Left lung (tissue), 10 donors: ENCODE data around the gene DACT2. TPM values are rescaled to one million over a fixed set of nuclear protein-coding genes. Genes with fewer than 3 reads are reported as not detected.
"Not testable (repeated sequence)": the region's sequence is repeated elsewhere in the genome, so short reads cannot be mapped to it uniquely, and the experiment has no call there.

Experiments
- ATAC-seq: fragments of 200-7000 bp; cut with Tn5 transposase; one replicate; pipeline ENCODE4 v1.9.1; 2020; ENCODE audit warnings: moderate library complexity
- DNase-seq, 4 donors: peaks; one replicate each; pipeline ENCODE4 v3.0.0-alpha.2; 2013 to 2020
- H3K27ac ChIP-seq, 2 donors: fragments of 200-600 bp; sonication (generic) in 1 of 2; one replicate each; pipeline versions ENCODE4 v1.5.0 to v1.8.0; 2020 to 2021
- H3K27me3 ChIP-seq, 2 donors: fragments of 200-600 bp; sonication (generic) in 1 of 2; one replicate each; pipeline versions ENCODE4 v1.5.0 to v1.8.0; 2020 to 2021
- H3K36me3 ChIP-seq, 2 donors: fragments of 200-600 bp; sonication (generic) in 1 of 2; one replicate each; pipeline versions ENCODE4 v1.5.0 to v1.8.0; 2020 to 2021
- H3K4me1 ChIP-seq, 2 donors: fragments of 200-600 bp; one replicate each; pipeline ENCODE4 v1.8.0; 2021
- H3K4me3 ChIP-seq, 2 donors: fragments of 200-600 bp; sonication (generic) in 1 of 2; one replicate each; pipeline versions ENCODE4 v1.5.0 to v1.8.0; 2020 to 2021; ENCODE audit warnings: mild to moderate bottlenecking in 1 of 2
- H3K9me3 ChIP-seq, 2 donors: fragments of 200-600 bp; sonication (generic) in 1 of 2; one replicate each; pipeline versions ENCODE4 v1.5.0 to v1.8.0; 2020 to 2021
- CTCF ChIP-seq, 2 donors: fragments of 200-600 bp; sonication (generic) in 1 of 2; IDR thresholded peaks; one replicate each; pipeline versions ENCODE4 v1.5.0 to v1.8.0; 2021; ENCODE audit warnings: antibody characterized with exemption in 2 of 2
- intact Hi-C, 2 donors: fragments of 100-400 bp; cut with DNase I; formaldehyde crosslinking; loops; one replicate each; pipeline versions ENCODE4 v1.11.2 to v1.14.2; 2022
- polyA plus RNA-seq, 6 donors: library from polyadenylated mRNA; unstranded; fragments of 120-200 nt; gene quantifications; one replicate each; pipeline ENCODE4 v1.2.1, GENCODE V29; 2013; ENCODE audit not compliant: insufficient read length in 6 of 6
- total RNA-seq, 2 donors: library from RNA; stranded (reverse); fragmentation: NEBNext Ultra II Directional; extraction: Animal tissue kit (Norgen Biotek cat#: 25700); gene quantifications; one replicate each; pipeline ENCODE4 v1.2.1, GENCODE V29; 2021
- donor health status: DM: no; HTN: yes; CAD: no.
- donor health status: DM: no; HTN: no; CAD: no.

DACT2 gene
- total and polyA plus RNA-seq, 8 donors, result 1.4 to 50.1 (median 38.7) TPM

GRCh38 chr6:168281826-168282225 is 37.8 kb downstream of the DACT2 start:
- intact Hi-C loops, result no loop called here
- no peak for TF ChIP-seq CTCF (IDR thresholded peaks at IDR 0.05)
- Histone ChIP-seq H3K9me3 (no peaks in the 10 kb centered on the region), H3K36me3 (no peaks in the 10 kb centered on the region), H3K4me3 (no peak overlapping the region), H3K4me1 (no peaks in the 10 kb centered on the region), H3K27me3 (peaks cover 0 to 18% of the 10 kb centered on the region in 2 donors), H3K27ac (no peak overlapping the region)
- no peak for ATAC-seq
- DNase-seq, result no peak

GRCh38 chr6:168281314-168281713 is 38.3 kb downstream of the DACT2 start:
- intact Hi-C loops, DNase-seq, ATAC-seq, H3K4me1 ChIP-seq, H3K9me3 ChIP-seq, H3K27ac ChIP-seq, H3K4me3 ChIP-seq, H3K36me3 ChIP-seq: not testable (repeated sequence)
- H3K27me3 ChIP-seq, result peaks cover 0 to 18% of the 10 kb centered on the region in 2 donors

- no peaks in the 10 kb centered on the region for H3K36me3 ChIP-seq
- no peak overlapping the region for H3K4me3 ChIP-seq
- intact Hi-C loops, result no loop called here
- H3K27me3 ChIP-seq, result peaks cover 0 to 18% of the 10 kb centered on the region in 2 donors
- ATAC-seq (no peak), DNase-seq (no peak)
- TF ChIP-seq CTCF (IDR thresholded peaks at IDR 0.05), result no peak
- no peak overlapping the region for H3K27ac ChIP-seq
- H3K4me1 ChIP-seq, result no peaks in the 10 kb centered on the region
- H3K9me3 ChIP-seq, result no peaks in the 10 kb centered on the region
These were observed 38.7 kb downstream of the DACT2 start for GRCh38 chr6:168280899-168281245.

- ATAC-seq, result no peak
- Histone ChIP-seq H3K36me3 (no peaks in the 10 kb centered on the region), H3K27ac (no peak overlapping the region), H3K9me3 (no peaks in the 10 kb centered on the region), H3K4me1 (no peaks in the 10 kb centered on the region), H3K4me3 (no peak overlapping the region), H3K27me3 (peaks cover 0 to 18% of the 10 kb centered on the region in 2 donors)
- no peak for TF ChIP-seq CTCF (IDR thresholded peaks at IDR 0.05)
- DNase-seq, result no peak
- intact Hi-C loops, result no loop called here
These were observed 39.3 kb downstream of the DACT2 start for GRCh38 chr6:168280020-168280898.

GRCh38 chr6:168279403-168279935 is 40.1 kb downstream of the DACT2 start:
- ATAC-seq (no peak), DNase-seq (no peak)
- intact Hi-C loops, result no loop called here
- Histone ChIP-seq H3K27ac (no peak overlapping the region), H3K4me3 (no peak overlapping the region), H3K27me3 (peaks cover 0 to 21% of the 10 kb centered on the region in 2 donors), H3K4me1 (peaks cover 0 to 3% of the 10 kb centered on the region in 2 donors), H3K9me3 (no peaks in the 10 kb centered on the region), H3K36me3 (no peaks in the 10 kb centered on the region)
- TF ChIP-seq CTCF (IDR thresholded peaks at IDR 0.05), result no peak
